Hypothalamus (tissue), 51 donors: Measurements from ENCODE around the gene PRPH.
"Not testable (repeated sequence)": the region's sequence is repeated elsewhere in the genome, so short reads cannot be mapped to it uniquely, and the experiment has no call there.

Experiments
- DNase-seq, 51 donors: peaks; one replicate each; lab custom pipeline; 2025; lab: John Stamatoyannopoulos, UW

PRPH gene

GRCh38 chr12:49297695-49298060 is 2.7 kb downstream of the PRPH start:
- DNase-seq = no peak

- no peak for DNase-seq
Observed at GRCh38 chr12:49298160-49298559, 3.2 kb downstream of the PRPH start.

GRCh38 chr12:49301760-49302159 is 6.8 kb downstream of the PRPH start:
- no peak for DNase-seq

GRCh38 chr12:49304161-49304560 is 9.2 kb downstream of the PRPH start:
- DNase-seq = no peak

- DNase-seq = no peak
Observed at GRCh38 chr12:49305762-49306510, 11.0 kb downstream of the PRPH start.

- no peak for DNase-seq
Observed at GRCh38 chr12:49309386-49309785, 14.4 kb downstream of the PRPH start.

GRCh38 chr12:49310451-49311000 is 15.6 kb downstream of the PRPH start:
- not testable (repeated sequence) for DNase-seq

GRCh38 chr12:49314811-49315210 is 19.9 kb downstream of the PRPH start:
- no peak for DNase-seq

GRCh38 chr12:49317118-49317517 is 22.2 kb downstream of the PRPH start:
- DNase-seq = not testable (repeated sequence)

GRCh38 chr12:49320411-49321103 is 25.6 kb downstream of the PRPH start:
- not testable (repeated sequence) for DNase-seq

GRCh38 chr12:49322367-49322707 is 27.4 kb downstream of the PRPH start:
- DNase-seq = no peak

- DNase-seq = peak; percentile 59 to 99 (median 95)
Observed at GRCh38 chr12:49322708-49323523, 28.0 kb downstream of the PRPH start, which contains the start of gene TROAP. TROAP (plus strand) TSS chr12:49323255; CDS start chr12:49323609, 354 bp downstream.

- no peak for DNase-seq
Observed at GRCh38 chr12:49323524-49324097, 28.7 kb downstream of the PRPH start.

GRCh38 chr12:49325606-49326005 is 30.7 kb downstream of the PRPH start:
- DNase-seq = no peak

GRCh38 chr12:49327368-49327767 is 32.4 kb downstream of the PRPH start:
- DNase-seq = no peak

- no peak for DNase-seq
Observed at GRCh38 chr12:49327887-49328286, 32.9 kb downstream of the PRPH start.

- no peak for DNase-seq
Observed at GRCh38 chr12:49328816-49329215, 33.9 kb downstream of the PRPH start.

GRCh38 chr12:49330032-49330619 is 35.2 kb downstream of the PRPH start:
- DNase-seq = no peak

GRCh38 chr12:49330631-49331379 is 35.9 kb downstream of the PRPH start:
- no peak for DNase-seq
